Mononuclear cell (primary cell): Measurements from ENCODE around the gene GSTT2. TPM values are rescaled to one million over a fixed set of nuclear protein-coding genes. Genes with fewer than 3 reads are reported as not detected.
"Not testable (repeated sequence)": the region's sequence is repeated elsewhere in the genome, so short reads cannot be mapped to it uniquely, and the experiment has no call there.

Experiments used
- H3K27me3 ChIP-seq: 2 replicates; pipeline ENCODE4 v1.6.0; 2011; ENCODE audit warnings: low read length, control low read depth; ENCODE audit not compliant: insufficient read depth
- H3K4me1 ChIP-seq: 2 replicates; pipeline ENCODE4 v1.5.1; 2011; ENCODE audit warnings: mild to moderate bottlenecking, low read length, control low read depth; ENCODE audit not compliant: insufficient read depth
- H3K4me3 ChIP-seq: 2 replicates; pipeline ENCODE4 v1.5.1; 2011; ENCODE audit warnings: mild to moderate bottlenecking, low read length, moderate library complexity
- H3K9me3 ChIP-seq: 2 replicates; pipeline ENCODE4 v1.5.1; 2011; ENCODE audit warnings: low read depth, mild to moderate bottlenecking, control low read depth, low read length
- total RNA-seq: library from RNA; depleted of rRNA; stranded (reverse); fragments of >200 nt; gene quantifications from one replicate; pipeline ENCODE4 v1.2.3, GENCODE V29; 2012

GSTT2 gene
- total RNA-seq, 1 donor: not detected

- not testable (repeated sequence) for H3K27me3 ChIP-seq, H3K4me3 ChIP-seq, H3K9me3 ChIP-seq, H3K4me1 ChIP-seq
Observed at GRCh38 chr22:23966568-23966967, 13.4 kb upstream of the GSTT2 start, which contains the start of gene DDTL. TSS of gene DDTL (plus strand) at chr22:23966888. CDS start at chr22:23966915, 27 bp downstream.

- Histone ChIP-seq H3K4me3 (no peak overlapping the region), H3K4me1 (no peaks in the 10 kb centered on the region), H3K27me3 (no peaks in the 10 kb centered on the region), H3K9me3 (no peaks in the 10 kb centered on the region)
Observed at GRCh38 chr22:23969071-23969470, 10.9 kb upstream of the GSTT2 start.

GRCh38 chr22:23970201-23970641 lies 9.7 kb upstream of the GSTT2 start:
- Histone ChIP-seq H3K9me3 (no peaks in the 10 kb centered on the region), H3K4me1 (no peaks in the 10 kb centered on the region), H3K27me3 (no peaks in the 10 kb centered on the region), H3K4me3 (no peak overlapping the region)

- Histone ChIP-seq H3K4me1 (no peaks in the 10 kb centered on the region), H3K27me3 (no peaks in the 10 kb centered on the region), H3K9me3 (no peaks in the 10 kb centered on the region), H3K4me3 (no peak overlapping the region)
Observed at GRCh38 chr22:23970816-23971486, 9.0 kb upstream of the GSTT2 start.

GRCh38 chr22:23971927-23972326 lies 8.0 kb upstream of the GSTT2 start:
- not testable (repeated sequence) for H3K27me3 ChIP-seq, H3K9me3 ChIP-seq, H3K4me1 ChIP-seq, H3K4me3 ChIP-seq

- H3K27me3 ChIP-seq, H3K4me3 ChIP-seq, H3K9me3 ChIP-seq, H3K4me1 ChIP-seq: not testable (repeated sequence)
Observed at GRCh38 chr22:23974345-23974744, 5.6 kb upstream of the GSTT2 start, which contains the start of gene DDT. TSS of gene DDT (minus strand) at chr22:23974441. CDS start at chr22:23974414, 27 bp downstream.

- not testable (repeated sequence) for H3K4me3 ChIP-seq, H3K27me3 ChIP-seq, H3K9me3 ChIP-seq, H3K4me1 ChIP-seq
Observed at GRCh38 chr22:23974836-23975352, 5.0 kb upstream of the GSTT2 start.

GRCh38 chr22:23977304-23977703 lies 2.6 kb upstream of the GSTT2 start:
- not testable (repeated sequence) for H3K4me3 ChIP-seq, H3K4me1 ChIP-seq, H3K9me3 ChIP-seq, H3K27me3 ChIP-seq

GRCh38 chr22:23980567-23980966 lies 633 bp downstream of the GSTT2 start:
- not testable (repeated sequence) for H3K4me3 ChIP-seq, H3K4me1 ChIP-seq, H3K9me3 ChIP-seq, H3K27me3 ChIP-seq

- Histone ChIP-seq H3K27me3 (no peaks in the 10 kb centered on the region), H3K9me3 (no peaks in the 10 kb centered on the region), H3K4me1 (no peaks in the 10 kb centered on the region), H3K4me3 (no peak overlapping the region)
Observed at GRCh38 chr22:23984430-23984829, 4.5 kb downstream of the GSTT2 start.

- H3K4me3 ChIP-seq, H3K4me1 ChIP-seq, H3K9me3 ChIP-seq, H3K27me3 ChIP-seq: not testable (repeated sequence)
Observed at GRCh38 chr22:23986089-23986488, 6.2 kb downstream of the GSTT2 start.

- H3K4me3 ChIP-seq, H3K4me1 ChIP-seq, H3K9me3 ChIP-seq, H3K27me3 ChIP-seq: not testable (repeated sequence)
Observed at GRCh38 chr22:23986538-23987178, 6.7 kb downstream of the GSTT2 start.

GRCh38 chr22:23989583-23990244 lies 9.8 kb downstream of the GSTT2 start:
- H3K9me3 ChIP-seq, H3K4me1 ChIP-seq, H3K4me3 ChIP-seq, H3K27me3 ChIP-seq: not testable (repeated sequence)

GRCh38 chr22:23993080-23993479 lies 13.1 kb downstream of the GSTT2 start:
- not testable (repeated sequence) for H3K4me3 ChIP-seq, H3K27me3 ChIP-seq, H3K4me1 ChIP-seq, H3K9me3 ChIP-seq

- not testable (repeated sequence) for H3K27me3 ChIP-seq, H3K4me3 ChIP-seq, H3K4me1 ChIP-seq, H3K9me3 ChIP-seq
Observed at GRCh38 chr22:23993581-23994177, 13.7 kb downstream of the GSTT2 start.
